SK-N-MC (cell line): ENCODE measurements around the gene OR7C2.

Experiments
- DNase-seq: peaks from one replicate; pipeline ENCODE4 v3.0.0-alpha.2; 2011; ENCODE audit warnings: low read depth, low spot score
- H3K27ac ChIP-seq: fragments of 200-600 bp; sonication (generic); 2 replicates; pipeline ENCODE4 v1.5.1; 2016; ENCODE audit warnings: mixed run types
- H3K36me3 ChIP-seq: fragments of 200-600 bp; sonication (generic); 2 replicates; pipeline ENCODE4 v1.6.1; 2017; ENCODE audit warnings: antibody characterized with exemption, low read length, mixed read lengths; ENCODE audit not compliant: insufficient read depth
- H3K4me3 ChIP-seq: fragments of 200-600 bp; sonication (generic); 2 replicates; pipeline ENCODE4 v1.5.1; 2016
- H3K9ac ChIP-seq: fragments of 200-600 bp; sonication (generic); 2 replicates; pipeline ENCODE4 v1.8.0; 2017; ENCODE audit warnings: mixed run types, mixed read lengths; ENCODE audit not compliant: insufficient read length
- H3K9me3 ChIP-seq: fragments of 200-600 bp; sonication (generic); 2 replicates; pipeline ENCODE4 v1.6.1; 2017; ENCODE audit warnings: low read depth, mild to moderate bottlenecking, antibody characterized with exemption, low read length, moderate library complexity, mixed read lengths
- EZH2 ChIP-seq: fragments of 200-600 bp; sonication (generic); IDR thresholded peaks from one replicate; pipeline ENCODE4 v1.6.1; 2017; ENCODE audit warnings: antibody characterized with exemption
- FOXP2 ChIP-seq: optimal IDR thresholded peaks from 2 replicates; pipeline ENCODE3; 2011; ENCODE audit warnings: mild to moderate bottlenecking, moderate library complexity; ENCODE audit not compliant: insufficient read depth; ENCODE audit errors: extremely low read length, control extremely low read depth
- POLR2AphosphoS5 ChIP-seq: IDR thresholded peaks from 2 replicates; pipeline ENCODE4 v1.6.1; 2012; ENCODE audit warnings: mild to moderate bottlenecking, low read depth, low read length, borderline replicate concordance

Gene OR7C2

GRCh38 chr19:14972676-14973075 is 31.4 kb downstream of the OR7C2 start:
- no peak overlapping the region for H3K9ac ChIP-seq
- TF ChIP-seq POLR2AphosphoS5, result no peak
- no peak for TF ChIP-seq FOXP2
- no peak for TF ChIP-seq EZH2
- no peak overlapping the region for H3K4me3 ChIP-seq
- H3K9me3 ChIP-seq, result no peaks in the 10 kb centered on the region
- DNase-seq, result no peak
- H3K27ac ChIP-seq, result no peak overlapping the region
- no peaks in the 10 kb centered on the region for H3K36me3 ChIP-seq

- H3K27ac ChIP-seq, result no peak overlapping the region
- no peak overlapping the region for H3K4me3 ChIP-seq
- H3K9ac ChIP-seq, result no peak overlapping the region
- H3K9me3 ChIP-seq, result no peaks in the 10 kb centered on the region
- no peak for TF ChIP-seq FOXP2
- TF ChIP-seq EZH2, result no peak
- TF ChIP-seq POLR2AphosphoS5, result no peak
- no peak for DNase-seq
- H3K36me3 ChIP-seq, result no peaks in the 10 kb centered on the region
These were observed 33.2 kb downstream of the OR7C2 start for GRCh38 chr19:14974488-14974887.

GRCh38 chr19:14977128-14977527 is 35.8 kb downstream of the OR7C2 start:
- Histone ChIP-seq H3K36me3 (no peaks in the 10 kb centered on the region), H3K9me3 (no peaks in the 10 kb centered on the region), H3K4me3 (no peak overlapping the region), H3K27ac (no peak overlapping the region), H3K9ac (no peak overlapping the region)
- DNase-seq, result no peak
- TF ChIP-seq POLR2AphosphoS5 (no peak), EZH2 (no peak), FOXP2 (no peak)

- no peak overlapping the region for H3K4me3 ChIP-seq
These were observed 37.0 kb downstream of the OR7C2 start for GRCh38 chr19:14978161-14978776.

GRCh38 chr19:14979476-14980255 is 38.4 kb downstream of the OR7C2 start, which contains the start of gene SLC1A6:
TSS of gene SLC1A6 (minus strand) at chr19:14979864. CDS start at chr19:14972910, 6,954 bp downstream.
- no peaks in the 10 kb centered on the region for H3K36me3 ChIP-seq
- no peak within 1 kb of the TSS for H3K4me3 ChIP-seq
- TF ChIP-seq EZH2, result no peak
- TF ChIP-seq FOXP2, result no peak
- no peak for TF ChIP-seq POLR2AphosphoS5
- no peaks in the 10 kb centered on the region for H3K9me3 ChIP-seq
- no peak within 1 kb of the TSS for H3K9ac ChIP-seq
- no peak within 1 kb of the TSS for H3K27ac ChIP-seq
- no peak for DNase-seq

More at GRCh38 chr19:14978161-14978776, 37.0 kb downstream of the OR7C2 start:
- H3K9me3 ChIP-seq, result no peaks in the 10 kb centered on the region
- H3K36me3 ChIP-seq, result no peaks in the 10 kb centered on the region
- H3K27ac ChIP-seq, result no peak overlapping the region
- H3K9ac ChIP-seq, result no peak overlapping the region
- no peak for DNase-seq
- TF ChIP-seq EZH2 (peak; percentile 6), FOXP2 (no peak)

GRCh38 chr19:14985133-14985532 is 43.8 kb downstream of the OR7C2 start:
- Histone ChIP-seq H3K36me3 (no peaks in the 10 kb centered on the region), H3K9ac (no peak overlapping the region), H3K27ac (no peak overlapping the region), H3K4me3 (no peak overlapping the region), H3K9me3 (no peaks in the 10 kb centered on the region)
- DNase-seq, result no peak
- TF ChIP-seq FOXP2 (no peak), POLR2AphosphoS5 (no peak), EZH2 (no peak)
